Neuron (in vitro differentiated cells): Measurements from ENCODE around the gene PSMC4.

Source experiments
- H2AFZ ChIP-seq: one replicate; pipeline ENCODE4 v1.6.1; 2013; ENCODE audit warnings: low read depth, mild to moderate bottlenecking, inconsistent platforms, low read length, moderate library complexity
- H3K27me3 ChIP-seq: one replicate; pipeline ENCODE4 v1.6.1; 2013; ENCODE audit warnings: low read length; ENCODE audit not compliant: insufficient read depth
- H3K36me3 ChIP-seq: one replicate; pipeline ENCODE4 v1.6.1; 2013; ENCODE audit warnings: low read length; ENCODE audit not compliant: insufficient read depth
- H3K4me1 ChIP-seq: one replicate; pipeline ENCODE4 v1.6.1; 2013; ENCODE audit warnings: low read length; ENCODE audit not compliant: insufficient read depth
- H3K4me3 ChIP-seq: 2 replicates; pipeline ENCODE4 v1.5.1; 2013; ENCODE audit warnings: mild to moderate bottlenecking, low read length, moderate library complexity
- H3K9me3 ChIP-seq: one replicate; pipeline ENCODE4 v1.6.1; 2013; ENCODE audit warnings: low read length

Gene PSMC4

DNA sequence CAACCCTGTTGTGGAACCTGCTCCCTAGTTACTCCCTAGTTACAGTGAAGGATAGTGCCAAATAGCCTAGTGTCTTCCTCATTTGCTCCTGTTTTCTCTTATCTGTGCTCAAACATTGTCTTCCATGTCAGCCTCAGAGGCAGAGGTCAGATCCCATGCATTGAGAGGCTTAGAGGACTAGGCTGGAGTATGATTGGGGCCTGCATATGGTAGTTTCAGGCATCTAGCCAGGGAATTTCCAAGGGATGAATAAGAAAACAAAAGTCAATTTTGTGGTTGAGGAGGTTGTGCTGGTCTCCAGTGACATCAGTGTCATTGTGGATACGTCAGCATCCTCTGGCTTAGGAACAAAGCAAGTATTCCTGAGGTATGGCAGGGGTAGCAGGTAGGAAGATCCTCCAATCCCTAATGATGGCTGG, 35.3 kb downstream of the PSMC4 start:
- H3K4me3 ChIP-seq, result no peak overlapping the region
- peaks cover 28% of the 10 kb centered on the region for H3K36me3 ChIP-seq
- H3K9me3 ChIP-seq, result peaks cover 22% of the 10 kb centered on the region
- no peak overlapping the region for H2AFZ ChIP-seq
- no peaks in the 10 kb centered on the region for H3K4me1 ChIP-seq
- H3K27me3 ChIP-seq, result no peaks in the 10 kb centered on the region

GRCh38 chr19:40009674-40010073, 38.7 kb downstream of the PSMC4 start:
- H3K36me3 ChIP-seq, result peaks cover 50% of the 10 kb centered on the region
- H2AFZ ChIP-seq, result no peak overlapping the region
- H3K9me3 ChIP-seq, result peaks cover 46% of the 10 kb centered on the region
- no peaks in the 10 kb centered on the region for H3K27me3 ChIP-seq
- H3K4me3 ChIP-seq, result no peak overlapping the region
- no peaks in the 10 kb centered on the region for H3K4me1 ChIP-seq

- no peak overlapping the region for H3K4me3 ChIP-seq
- peaks cover 36% of the 10 kb centered on the region for H3K36me3 ChIP-seq
- peaks cover 54% of the 10 kb centered on the region for H3K9me3 ChIP-seq
- H2AFZ ChIP-seq, result no peak overlapping the region
- H3K4me1 ChIP-seq, result no peaks in the 10 kb centered on the region
- H3K27me3 ChIP-seq, result no peaks in the 10 kb centered on the region
Measured at GRCh38 chr19:40013991-40014390, 43.0 kb downstream of the PSMC4 start.

GRCh38 chr19:40023969-40024368, 53.0 kb downstream of the PSMC4 start:
- Histone ChIP-seq H3K36me3 (no peaks in the 10 kb centered on the region), H3K4me3 (no peak overlapping the region), H3K27me3 (no peaks in the 10 kb centered on the region), H2AFZ (no peak overlapping the region), H3K4me1 (no peaks in the 10 kb centered on the region), H3K9me3 (peaks cover 27% of the 10 kb centered on the region)

- Histone ChIP-seq H2AFZ (no peak overlapping the region), H3K36me3 (no peaks in the 10 kb centered on the region), H3K4me3 (no peak overlapping the region), H3K9me3 (peaks cover 34% of the 10 kb centered on the region), H3K27me3 (no peaks in the 10 kb centered on the region), H3K4me1 (no peaks in the 10 kb centered on the region)
Measured at GRCh38 chr19:40025938-40026596, 55.1 kb downstream of the PSMC4 start.

DNA sequence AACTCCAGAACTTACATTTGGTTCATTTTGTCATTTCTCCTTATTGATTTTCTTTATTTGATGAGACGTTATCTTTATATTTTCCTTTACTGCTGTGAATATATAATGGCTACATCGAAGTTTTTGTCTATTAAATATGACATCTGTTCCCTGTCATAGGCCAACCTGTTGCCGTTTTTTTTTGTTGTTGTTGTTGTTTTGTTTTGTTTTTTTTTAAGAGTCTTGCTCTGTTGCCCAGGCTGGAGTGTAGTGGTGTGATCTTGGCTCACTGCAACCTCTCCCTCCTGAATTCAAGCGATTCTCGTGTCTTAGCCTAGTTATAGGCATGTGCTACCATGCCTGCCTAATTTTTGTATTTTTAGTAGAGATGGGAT, 55.6 kb downstream of the PSMC4 start:
- H3K4me3 ChIP-seq, result no peak overlapping the region
- no peak overlapping the region for H2AFZ ChIP-seq
- H3K9me3 ChIP-seq, result peaks cover 36% of the 10 kb centered on the region
- H3K36me3 ChIP-seq, result peaks cover under 1% of the 10 kb centered on the region
- H3K4me1 ChIP-seq, result no peaks in the 10 kb centered on the region
- no peaks in the 10 kb centered on the region for H3K27me3 ChIP-seq
